ENCODE data around the gene VPS16. TPM values are rescaled to one million over a fixed set of nuclear protein-coding genes. Genes with fewer than 3 reads are reported as not detected.

VPS16 gene
- total RNA-seq, 1 experiment from 2014 or later = 26.2 TPM

DNA sequence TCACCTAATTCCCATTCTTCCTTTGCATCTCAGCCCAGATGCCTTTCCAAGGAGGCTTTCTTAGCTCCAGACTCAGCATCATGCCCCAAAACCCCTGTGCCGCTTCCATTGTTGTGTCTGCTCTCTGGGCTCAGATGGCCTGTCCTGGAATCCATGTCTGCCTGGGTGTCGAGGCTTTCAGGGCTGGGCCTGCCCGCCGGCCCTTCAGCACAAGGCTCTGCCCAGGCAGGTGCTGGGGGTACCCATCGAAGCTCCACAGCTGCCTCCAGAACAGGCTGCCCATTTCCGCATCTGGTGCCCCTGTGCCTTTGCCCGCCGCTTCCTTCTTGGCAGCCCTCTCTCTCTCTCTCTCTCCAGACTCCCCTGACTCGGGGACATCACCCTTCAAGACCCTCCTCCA, 41.3 kb upstream of the VPS16 start (continued):
- TF ChIP-seq ZNF396 (CRISPR knock-in tag; IDR thresholded peaks at IDR 0.05; ENCODE audit: borderline replicate concordance) (no peak), CREB1 (CRISPR knock-in tag; IDR thresholded peaks at IDR 0.05) (no peak)

- Mint-ChIP-seq H3K9me3 (no peaks in the 10 kb centered on the region), H3K27me3 (ENCODE audit: low read depth) (peaks cover 49% of the 10 kb centered on the region), H3K27ac (peak overlapping the region; percentile 75), H3K36me3 (peaks cover 22% of the 10 kb centered on the region), H3K4me1 (peaks cover 29% of the 10 kb centered on the region), H3K4me3 (peak overlapping the region; percentile 95)
- ATAC-seq (peak; percentile 17), DNase-seq (ENCODE audit: low spot score) (peak; percentile 39)
- ChIA-PET CTCF (interaction anchor here (0.7 to 4.5 kb wide), 15 partner anchors 9 to 128 kb away, joined by 3 to 24 read pairs (median 4); partner anchors contain the start of gene TMEM239), POLR2A (interaction anchor here (0.9 kb wide), 1 partner anchor 10 kb away, joined by 3 read pairs; no protein-coding TSS in a partner anchor)
- TF ChIP-seq FOXP1 (CRISPR knock-in tag; IDR thresholded peaks at IDR 0.05; ENCODE audit: borderline replicate concordance) = peak; percentile 73; the same call in 1 of the 2 replicates
- no peak for TF ChIP-seq GRHL2 (CRISPR knock-in tag; IDR thresholded peaks at IDR 0.05; ENCODE audit: insufficient replicate concordance, severe bottlenecking)
- peak; percentile 81 for TF ChIP-seq PRRX2 (CRISPR knock-in tag; IDR thresholded peaks at IDR 0.05)
- TF ChIP-seq ATF2 (CRISPR knock-in tag; IDR thresholded peaks at IDR 0.05; ENCODE audit: borderline replicate concordance, low read depth) = no peak
- TF ChIP-seq ZBTB43 (CRISPR knock-in tag; IDR thresholded peaks at IDR 0.05) = peak; percentile 100
- no peak for TF ChIP-seq ZNF263 (CRISPR knock-in tag; IDR thresholded peaks at IDR 0.05; ENCODE audit: low read depth)
- TF ChIP-seq JUN (CRISPR knock-in tag; IDR thresholded peaks at IDR 0.05) = 0 out of 2 replicates have a peak, but pooled peaks have one; percentile 28
- TF ChIP-seq ZNF532 (CRISPR knock-in tag; IDR thresholded peaks at IDR 0.05; ENCODE audit: borderline replicate concordance) = peak; percentile 26; the same call in 1 of the 2 replicates
- TF ChIP-seq, protein P1, sequence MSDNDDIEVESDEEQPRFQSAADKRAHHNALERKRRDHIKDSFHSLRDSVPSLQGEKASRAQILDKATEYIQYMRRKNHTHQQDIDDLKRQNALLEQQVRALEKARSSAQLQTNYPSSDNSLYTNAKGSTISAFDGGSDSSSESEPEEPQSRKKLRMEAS (CRISPR knock-in tag; IDR thresholded peaks at IDR 0.05) = peak; percentile 44; the same call in 1 of the 2 replicates
- TF ChIP-seq NR3C1 (CRISPR knock-in tag; conservative IDR thresholded peaks at IDR 0.05; ENCODE audit: low read depth) = 0 out of 2 replicates have a peak, but pooled peaks have one; percentile 31
- no peak for TF ChIP-seq TEAD4 (CRISPR knock-in tag; IDR thresholded peaks at IDR 0.05)
- no peak for TF ChIP-seq ATF3 (CRISPR knock-in tag; conservative IDR thresholded peaks at IDR 0.05)
- TF ChIP-seq, protein P2, sequence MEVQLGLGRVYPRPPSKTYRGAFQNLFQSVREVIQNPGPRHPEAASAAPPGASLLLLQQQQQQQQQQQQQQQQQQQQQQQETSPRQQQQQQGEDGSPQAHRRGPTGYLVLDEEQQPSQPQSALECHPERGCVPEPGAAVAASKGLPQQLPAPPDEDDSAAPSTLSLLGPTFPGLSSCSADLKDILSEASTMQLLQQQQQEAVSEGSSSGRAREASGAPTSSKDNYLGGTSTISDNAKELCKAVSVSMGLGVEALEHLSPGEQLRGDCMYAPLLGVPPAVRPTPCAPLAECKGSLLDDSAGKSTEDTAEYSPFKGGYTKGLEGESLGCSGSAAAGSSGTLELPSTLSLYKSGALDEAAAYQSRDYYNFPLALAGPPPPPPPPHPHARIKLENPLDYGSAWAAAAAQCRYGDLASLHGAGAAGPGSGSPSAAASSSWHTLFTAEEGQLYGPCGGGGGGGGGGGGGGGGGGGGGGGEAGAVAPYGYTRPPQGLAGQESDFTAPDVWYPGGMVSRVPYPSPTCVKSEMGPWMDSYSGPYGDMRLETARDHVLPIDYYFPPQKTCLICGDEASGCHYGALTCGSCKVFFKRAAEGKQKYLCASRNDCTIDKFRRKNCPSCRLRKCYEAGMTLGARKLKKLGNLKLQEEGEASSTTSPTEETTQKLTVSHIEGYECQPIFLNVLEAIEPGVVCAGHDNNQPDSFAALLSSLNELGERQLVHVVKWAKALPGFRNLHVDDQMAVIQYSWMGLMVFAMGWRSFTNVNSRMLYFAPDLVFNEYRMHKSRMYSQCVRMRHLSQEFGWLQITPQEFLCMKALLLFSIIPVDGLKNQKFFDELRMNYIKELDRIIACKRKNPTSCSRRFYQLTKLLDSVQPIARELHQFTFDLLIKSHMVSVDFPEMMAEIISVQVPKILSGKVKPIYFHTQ (CRISPR knock-in tag; IDR thresholded peaks at IDR 0.05) = 0 out of 2 replicates have a peak, but pooled peaks have one; percentile 20
- no peak for TF ChIP-seq GABPB1 (CRISPR knock-in tag; IDR thresholded peaks at IDR 0.05)
- peak; percentile 85; the same call in 1 of the 2 replicates for TF ChIP-seq ZNF396 (CRISPR knock-in tag; IDR thresholded peaks at IDR 0.05; ENCODE audit: borderline replicate concordance)
- TF ChIP-seq KAT7 (CRISPR knock-in tag; IDR thresholded peaks at IDR 0.05; ENCODE audit: borderline replicate concordance) = peak; percentile 70; the same call in 1 of the 2 replicates
- TF ChIP-seq, protein P3, sequence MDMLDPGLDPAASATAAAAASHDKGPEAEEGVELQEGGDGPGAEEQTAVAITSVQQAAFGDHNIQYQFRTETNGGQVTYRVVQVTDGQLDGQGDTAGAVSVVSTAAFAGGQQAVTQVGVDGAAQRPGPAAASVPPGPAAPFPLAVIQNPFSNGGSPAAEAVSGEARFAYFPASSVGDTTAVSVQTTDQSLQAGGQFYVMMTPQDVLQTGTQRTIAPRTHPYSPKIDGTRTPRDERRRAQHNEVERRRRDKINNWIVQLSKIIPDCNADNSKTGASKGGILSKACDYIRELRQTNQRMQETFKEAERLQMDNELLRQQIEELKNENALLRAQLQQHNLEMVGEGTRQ (CRISPR knock-in tag; IDR thresholded peaks at IDR 0.05) = 0 out of 2 replicates have a peak, but pooled peaks have one; percentile 11
- 0 out of 2 replicates have a peak, but pooled peaks have one; percentile 55 for TF ChIP-seq EMX1 (CRISPR knock-in tag; IDR thresholded peaks at IDR 0.05)
- 0 out of 2 replicates have a peak, but pooled peaks have one; percentile 80 for TF ChIP-seq MXD4 (CRISPR knock-in tag; IDR thresholded peaks at IDR 0.05; ENCODE audit: borderline replicate concordance)
- peak; percentile 69; the same call in 1 of the 2 replicates for TF ChIP-seq ZNF138 (CRISPR knock-in tag; conservative IDR thresholded peaks at IDR 0.05)
- 0 out of 2 replicates have a peak, but pooled peaks have one; percentile 4 for TF ChIP-seq TP53 (CRISPR knock-in tag; IDR thresholded peaks at IDR 0.05)
Measured at GRCh38 chr20:2799688-2800520, 40.6 kb upstream of the VPS16 start.
